Sigmoid colon (tissue), 4 donors: ENCODE data around the gene FAM78B.

Experiments
- CTCF ChIP-seq, 4 experiments: fragments of 450-650 bp in 3 of 4; fragments of 200-600 bp in 1 of 4; IDR thresholded peaks; one replicate each; pipeline ENCODE4 v1.5.1; 2016 to 2019; ENCODE audit warnings: antibody characterized with exemption in 4 of 4, mild to moderate bottlenecking in 3 of 4, moderate library complexity in 2 of 4
- POLR2AphosphoS5 ChIP-seq, 4 donors: sonication (generic); formaldehyde crosslinking; IDR thresholded peaks; one replicate each; pipeline ENCODE4 v1.6.1; 2017; ENCODE audit warnings: antibody characterized with exemption in 4 of 4

- TF ChIP-seq CTCF (IDR thresholded peaks at IDR 0.05), result no peak
- TF ChIP-seq POLR2AphosphoS5 (IDR thresholded peaks at IDR 0.05), result no peak
Observed at GRCh38 chr1:166141969-166142368, 24.8 kb downstream of the FAM78B start.
